Suprapubic skin (tissue), 4 donors: ENCODE results near the gene OR4K5.

Experiments
- EP300 ChIP-seq: sonication (generic); formaldehyde crosslinking; IDR thresholded peaks from one replicate; pipeline ENCODE4 v1.6.1; 2017; ENCODE audit warnings: antibody characterized with exemption
- POLR2A ChIP-seq, 2 donors: fragments of 450-650 bp; IDR thresholded peaks; one replicate each; pipeline ENCODE4 v1.6.1; 2017; ENCODE audit warnings: antibody characterized with exemption in 2 of 2, mild to moderate bottlenecking in 2 of 2, moderate library complexity in 2 of 2
- POLR2AphosphoS5 ChIP-seq, 3 donors: sonication (generic); formaldehyde crosslinking; IDR thresholded peaks; one replicate each; pipeline ENCODE4 v1.6.1; 2017; ENCODE audit warnings: antibody characterized with exemption in 3 of 3
- TF ChIP-seq, protein P1 (sequence below), 2 donors: fragments of 200-600 bp in 1 of 2; fragments of 450-650 bp in 1 of 2; sonication (generic) in 1 of 2; IDR thresholded peaks; one replicate each; pipeline ENCODE4 v1.5.1; 2016 to 2019; ENCODE audit warnings: antibody characterized with exemption in 2 of 2, mild to moderate bottlenecking in 1 of 2, moderate library complexity in 1 of 2

DNA sequence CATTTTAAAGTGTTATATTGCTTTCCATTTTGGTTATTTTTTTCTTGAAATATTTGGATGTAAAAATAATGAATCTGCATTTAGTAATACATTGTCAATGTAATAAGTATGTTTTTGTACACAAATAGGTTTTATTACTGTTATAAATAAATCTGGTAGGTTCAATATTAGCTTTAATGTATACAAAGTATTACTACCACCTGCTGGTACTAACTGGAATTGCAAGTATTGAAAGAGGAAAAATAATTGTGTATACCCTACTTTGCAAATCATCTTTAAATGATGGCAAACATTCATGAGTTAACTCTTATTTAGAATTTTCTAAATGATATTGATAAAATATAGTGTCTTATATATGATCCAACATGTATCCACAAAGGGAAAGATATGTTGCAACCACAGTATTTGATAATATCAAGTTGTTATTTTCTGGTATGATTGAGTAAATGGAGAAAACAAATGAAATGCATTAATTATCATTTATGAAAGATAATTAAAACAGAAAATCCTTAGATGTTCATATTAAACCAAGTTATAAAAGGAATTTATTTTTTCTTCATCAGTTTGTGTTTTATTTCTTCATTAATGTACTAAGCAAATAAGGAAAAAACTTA is 42.3 kb upstream of the OR4K5 start:
- TF ChIP-seq, protein P1, sequence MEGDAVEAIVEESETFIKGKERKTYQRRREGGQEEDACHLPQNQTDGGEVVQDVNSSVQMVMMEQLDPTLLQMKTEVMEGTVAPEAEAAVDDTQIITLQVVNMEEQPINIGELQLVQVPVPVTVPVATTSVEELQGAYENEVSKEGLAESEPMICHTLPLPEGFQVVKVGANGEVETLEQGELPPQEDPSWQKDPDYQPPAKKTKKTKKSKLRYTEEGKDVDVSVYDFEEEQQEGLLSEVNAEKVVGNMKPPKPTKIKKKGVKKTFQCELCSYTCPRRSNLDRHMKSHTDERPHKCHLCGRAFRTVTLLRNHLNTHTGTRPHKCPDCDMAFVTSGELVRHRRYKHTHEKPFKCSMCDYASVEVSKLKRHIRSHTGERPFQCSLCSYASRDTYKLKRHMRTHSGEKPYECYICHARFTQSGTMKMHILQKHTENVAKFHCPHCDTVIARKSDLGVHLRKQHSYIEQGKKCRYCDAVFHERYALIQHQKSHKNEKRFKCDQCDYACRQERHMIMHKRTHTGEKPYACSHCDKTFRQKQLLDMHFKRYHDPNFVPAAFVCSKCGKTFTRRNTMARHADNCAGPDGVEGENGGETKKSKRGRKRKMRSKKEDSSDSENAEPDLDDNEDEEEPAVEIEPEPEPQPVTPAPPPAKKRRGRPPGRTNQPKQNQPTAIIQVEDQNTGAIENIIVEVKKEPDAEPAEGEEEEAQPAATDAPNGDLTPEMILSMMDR (IDR thresholded peaks at IDR 0.05), result no peak
- TF ChIP-seq POLR2A (IDR thresholded peaks at IDR 0.05) (no peak), POLR2AphosphoS5 (IDR thresholded peaks at IDR 0.05) (no peak), EP300 (no peak)
